ENCODE measurements around the gene CERS5.
A peak's percentile ranks its signal among the peaks of the same experiment; 100 is the strongest.

The CERS5 gene

GRCh38 chr12:50192908-50193307, 25.7 kb upstream of the CERS5 start:
- H3K27me3 ChIP-seq (ENCODE audit: control insufficient read depth, insufficient read depth, low read length) = no peaks in the 10 kb centered on the region
- TF ChIP-seq, protein P1, sequence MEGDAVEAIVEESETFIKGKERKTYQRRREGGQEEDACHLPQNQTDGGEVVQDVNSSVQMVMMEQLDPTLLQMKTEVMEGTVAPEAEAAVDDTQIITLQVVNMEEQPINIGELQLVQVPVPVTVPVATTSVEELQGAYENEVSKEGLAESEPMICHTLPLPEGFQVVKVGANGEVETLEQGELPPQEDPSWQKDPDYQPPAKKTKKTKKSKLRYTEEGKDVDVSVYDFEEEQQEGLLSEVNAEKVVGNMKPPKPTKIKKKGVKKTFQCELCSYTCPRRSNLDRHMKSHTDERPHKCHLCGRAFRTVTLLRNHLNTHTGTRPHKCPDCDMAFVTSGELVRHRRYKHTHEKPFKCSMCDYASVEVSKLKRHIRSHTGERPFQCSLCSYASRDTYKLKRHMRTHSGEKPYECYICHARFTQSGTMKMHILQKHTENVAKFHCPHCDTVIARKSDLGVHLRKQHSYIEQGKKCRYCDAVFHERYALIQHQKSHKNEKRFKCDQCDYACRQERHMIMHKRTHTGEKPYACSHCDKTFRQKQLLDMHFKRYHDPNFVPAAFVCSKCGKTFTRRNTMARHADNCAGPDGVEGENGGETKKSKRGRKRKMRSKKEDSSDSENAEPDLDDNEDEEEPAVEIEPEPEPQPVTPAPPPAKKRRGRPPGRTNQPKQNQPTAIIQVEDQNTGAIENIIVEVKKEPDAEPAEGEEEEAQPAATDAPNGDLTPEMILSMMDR (IDR thresholded peaks at IDR 0.05) = no peak
- no peak overlapping the region for H3K27ac ChIP-seq
- H3K9ac ChIP-seq = no peak overlapping the region
- no peak overlapping the region for H3K4me2 ChIP-seq (ENCODE audit: low read length)
- no peaks in the 10 kb centered on the region for H3K36me3 ChIP-seq (ENCODE audit: control insufficient read depth, insufficient read depth, low read length)
- peaks cover 10% of the 10 kb centered on the region for H3K4me1 ChIP-seq
- no peak overlapping the region for H3K4me3 ChIP-seq (ENCODE audit: low read depth, low read length)
- no peaks in the 10 kb centered on the region for H3K9me3 ChIP-seq (ENCODE audit: control insufficient read depth, low read length)
- H3K79me2 ChIP-seq = no peaks in the 10 kb centered on the region
- no peak overlapping the region for H2AFZ ChIP-seq

DNA sequence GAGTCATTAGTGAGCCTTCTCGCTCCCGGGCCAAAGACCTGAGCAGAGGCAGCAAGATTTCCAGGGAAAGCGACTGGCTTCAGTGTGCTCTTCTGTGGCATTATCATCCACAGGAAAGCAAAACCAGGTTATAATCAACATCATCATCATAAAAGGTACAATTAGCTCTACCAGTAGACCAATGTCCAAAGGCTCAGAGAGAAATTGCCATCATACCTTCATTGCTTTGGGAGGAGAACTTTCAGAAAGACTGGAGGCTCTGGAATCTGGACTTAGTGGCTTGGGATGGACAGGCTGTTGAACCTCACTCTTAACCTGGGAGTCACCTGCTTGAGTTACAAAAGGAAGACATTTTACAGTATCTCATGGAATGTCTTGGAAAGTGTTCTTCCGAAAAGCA, 25.1 kb upstream of the CERS5 start:
- Histone ChIP-seq H3K36me3 (ENCODE audit: control insufficient read depth, insufficient read depth, low read length) (no peaks in the 10 kb centered on the region), H3K9me3 (ENCODE audit: control insufficient read depth, low read length) (no peaks in the 10 kb centered on the region), H3K9ac (no peak overlapping the region), H3K4me2 (ENCODE audit: low read length) (no peak overlapping the region), H3K4me1 (peaks cover 7% of the 10 kb centered on the region), H2AFZ (no peak overlapping the region), H3K79me2 (no peaks in the 10 kb centered on the region), H3K27ac (no peak overlapping the region), H3K27me3 (ENCODE audit: control insufficient read depth, insufficient read depth, low read length) (no peaks in the 10 kb centered on the region), H3K4me3 (ENCODE audit: low read depth, low read length) (no peak overlapping the region)
- TF ChIP-seq, protein P1 (IDR thresholded peaks at IDR 0.05) = no peak

DNA sequence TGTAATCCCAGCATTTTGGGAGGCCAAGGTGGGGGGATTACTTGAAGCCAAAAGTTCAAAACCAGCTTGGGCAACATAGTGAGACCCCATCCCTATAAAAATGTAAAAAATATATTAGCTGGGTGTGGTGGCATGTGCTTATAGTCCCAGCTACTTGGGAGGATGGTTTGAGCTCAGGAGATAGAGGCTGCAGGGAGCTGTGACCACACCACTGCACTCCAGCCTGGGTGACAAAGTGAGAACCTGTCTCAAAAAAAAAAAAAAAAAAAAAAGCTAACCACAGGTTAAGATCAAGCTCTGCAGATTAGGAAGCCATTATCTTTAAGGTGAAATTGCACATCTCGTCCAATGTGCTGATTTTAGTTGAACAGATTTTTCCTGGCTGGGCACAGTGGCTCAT, 23.7 kb upstream of the CERS5 start:
- Histone ChIP-seq H3K9me3 (ENCODE audit: control insufficient read depth, low read length) (no peaks in the 10 kb centered on the region), H2AFZ (no peak overlapping the region), H3K27me3 (ENCODE audit: control insufficient read depth, insufficient read depth, low read length) (no peaks in the 10 kb centered on the region), H3K36me3 (ENCODE audit: control insufficient read depth, insufficient read depth, low read length) (no peaks in the 10 kb centered on the region), H3K4me1 (peaks cover 9% of the 10 kb centered on the region), H3K79me2 (no peaks in the 10 kb centered on the region), H3K9ac (no peak overlapping the region), H3K27ac (no peak overlapping the region), H3K4me3 (ENCODE audit: low read depth, low read length) (no peak overlapping the region), H3K4me2 (ENCODE audit: low read length) (no peak overlapping the region)
- TF ChIP-seq, protein P1 (IDR thresholded peaks at IDR 0.05) = no peak

- no peaks in the 10 kb centered on the region for H3K36me3 ChIP-seq (ENCODE audit: control insufficient read depth, insufficient read depth, low read length)
- H2AFZ ChIP-seq = peak overlapping the region; percentile 6
- peaks cover 9% of the 10 kb centered on the region for H3K4me1 ChIP-seq
- H3K4me2 ChIP-seq (ENCODE audit: low read length) = peak overlapping the region; percentile 38
- H3K27ac ChIP-seq = no peak overlapping the region
- TF ChIP-seq, protein P1 (IDR thresholded peaks at IDR 0.05) = no peak
- H3K4me3 ChIP-seq (ENCODE audit: low read depth, low read length) = no peak overlapping the region
- H3K27me3 ChIP-seq (ENCODE audit: control insufficient read depth, insufficient read depth, low read length) = no peaks in the 10 kb centered on the region
- no peak overlapping the region for H3K9ac ChIP-seq
- H3K9me3 ChIP-seq (ENCODE audit: control insufficient read depth, low read length) = no peaks in the 10 kb centered on the region
- no peaks in the 10 kb centered on the region for H3K79me2 ChIP-seq
Measured at GRCh38 chr12:50188875-50189575, 21.9 kb upstream of the CERS5 start.

- H3K4me1 ChIP-seq = peaks cover 9% of the 10 kb centered on the region
- H3K4me3 ChIP-seq (ENCODE audit: low read depth, low read length) = no peak overlapping the region
- H3K79me2 ChIP-seq = no peaks in the 10 kb centered on the region
- H3K36me3 ChIP-seq (ENCODE audit: control insufficient read depth, insufficient read depth, low read length) = no peaks in the 10 kb centered on the region
- no peak overlapping the region for H3K27ac ChIP-seq
- peak overlapping the region; percentile 38 for H3K4me2 ChIP-seq (ENCODE audit: low read length)
- no peaks in the 10 kb centered on the region for H3K9me3 ChIP-seq (ENCODE audit: control insufficient read depth, low read length)
- H3K27me3 ChIP-seq (ENCODE audit: control insufficient read depth, insufficient read depth, low read length) = no peaks in the 10 kb centered on the region
- TF ChIP-seq, protein P1 (IDR thresholded peaks at IDR 0.05) = no peak
- H2AFZ ChIP-seq = peak overlapping the region; percentile 6
- H3K9ac ChIP-seq = no peak overlapping the region
Measured at GRCh38 chr12:50188241-50188781, 21.1 kb upstream of the CERS5 start.
